ENCODE data around the gene COX19. TPM values are rescaled to one million over a fixed set of nuclear protein-coding genes. Genes with fewer than 3 reads are reported as not detected.

The COX19 gene
- total and polyA plus RNA-seq, 2 of the 13 experiments (the other 11 are each of a cell fraction or from before 2014, with no cell fraction given), result 11.5 to 21.7 TPM

GRCh38 chr7:977326-978048, 2.1 kb upstream of the COX19 start (continued):
- TF ChIP-seq CEBPZ (IDR thresholded peaks at IDR 0.05; ENCODE audit: low read length) (no peak), ZHX1 (CRISPR knock-in tag; IDR thresholded peaks at IDR 0.05; ENCODE audit: low read depth) (peak; percentile 78), PREB (CRISPR knock-in tag; IDR thresholded peaks at IDR 0.05) (no peak), PITX1 (CRISPR knock-in tag; IDR thresholded peaks at IDR 0.05) (peak; percentile 72; the same call in 1 of the 2 replicates), KLF12 (CRISPR knock-in tag; IDR thresholded peaks at IDR 0.05; ENCODE audit: borderline replicate concordance) (peak; percentile 80), MLX (CRISPR knock-in tag; IDR thresholded peaks at IDR 0.05) (no peak), ZBTB14 (CRISPR knock-in tag; IDR thresholded peaks at IDR 0.05) (0 out of 2 replicates have a peak, but pooled peaks have one; percentile 24), ZBTB8A (CRISPR knock-in tag; IDR thresholded peaks at IDR 0.05; ENCODE audit: borderline replicate concordance, low read depth) (no peak), NPAS2 (CRISPR knock-in tag; IDR thresholded peaks at IDR 0.05; ENCODE audit: borderline replicate concordance) (no peak), ZMAT3 (CRISPR knock-in tag; conservative IDR thresholded peaks at IDR 0.05) (no peak), ZNF451 (CRISPR knock-in tag; IDR thresholded peaks at IDR 0.05) (no peak), ZNF605 (CRISPR knock-in tag; IDR thresholded peaks at IDR 0.05) (peak; percentile 80), GMEB2 (CRISPR knock-in tag; IDR thresholded peaks at IDR 0.05; ENCODE audit: low read depth) (no peak), RNF2 (conservative IDR thresholded peaks at IDR 0.05; ENCODE audit: low read depth) (no peak), MAF1 (CRISPR knock-in tag; IDR thresholded peaks at IDR 0.05; ENCODE audit: borderline replicate concordance) (peak; percentile 56), HDAC2 (CRISPR knock-in tag; IDR thresholded peaks at IDR 0.05) (peak; percentile 82; the same call in 1 of the 2 replicates), ELF4 (CRISPR knock-in tag; IDR thresholded peaks at IDR 0.05; ENCODE audit: borderline replicate concordance) (no peak), SNAPC5 (CRISPR knock-in tag; IDR thresholded peaks at IDR 0.05; ENCODE audit: borderline replicate concordance) (peak; percentile 51; the same call in 1 of the 2 replicates)
